IMR-90 (cell line): Measurements from ENCODE around the gene LIN37.

Experiments
- BHLHE40 ChIP-seq: fragments of 150-350 bp; IDR thresholded peaks from 2 replicates; pipeline ENCODE4 v1.6.1; 2016; ENCODE audit warnings: mild to moderate bottlenecking, low read depth, low read length
- CEBPB ChIP-seq: IDR thresholded peaks from 2 replicates; pipeline ENCODE4 v1.6.1; 2012; ENCODE audit warnings: low read depth, low read length, improper control_type of control experiment
- CHD1 ChIP-seq: IDR thresholded peaks from 2 replicates; pipeline ENCODE4 v1.6.1; 2012; ENCODE audit warnings: low read depth, low read length, improper control_type of control experiment
- CTCF ChIP-seq: conservative IDR thresholded peaks from 2 replicates; pipeline ENCODE4 v1.5.1; 2012; ENCODE audit warnings: mild to moderate bottlenecking, low read depth, low read length, improper control_type of control experiment
- ELK1 ChIP-seq: fragments of 150-350 bp; IDR thresholded peaks from 2 replicates; pipeline ENCODE4 v1.6.1; 2016; ENCODE audit warnings: low read depth, mild to moderate bottlenecking, low read length, moderate library complexity, borderline replicate concordance
- FOS ChIP-seq: fragments of 150-350 bp; IDR thresholded peaks from 2 replicates; pipeline ENCODE4 v1.6.1; 2016; ENCODE audit warnings: low read depth, low read length
- MXI1 ChIP-seq: IDR thresholded peaks from 2 replicates; pipeline ENCODE4 v1.6.1; 2012; ENCODE audit warnings: low read depth, mild to moderate bottlenecking, low read length, moderate library complexity, borderline replicate concordance
- POLR2A ChIP-seq: IDR thresholded peaks from 2 replicates; pipeline ENCODE4 v1.6.1; 2012; ENCODE audit warnings: mild to moderate bottlenecking, low read depth, low read length
- RAD21 ChIP-seq: IDR thresholded peaks from 2 replicates; pipeline ENCODE4 v1.6.1; 2012; ENCODE audit warnings: low read length, improper control_type of control experiment
- RFX5 ChIP-seq: IDR thresholded peaks from 2 replicates; pipeline ENCODE4 v1.8.0; 2012; ENCODE audit warnings: low read depth, mild to moderate bottlenecking, low read length, moderate library complexity
- SMC3 ChIP-seq: fragments of 150-350 bp; IDR thresholded peaks from 2 replicates; pipeline ENCODE4 v1.6.1; 2016; ENCODE audit warnings: low read depth, mild to moderate bottlenecking, antibody characterized with exemption, low read length, moderate library complexity
- USF2 ChIP-seq: fragments of 150-350 bp; IDR thresholded peaks from 2 replicates; pipeline ENCODE4 v1.6.1; 2017; ENCODE audit warnings: mild to moderate bottlenecking, antibody characterized with exemption, low read length, low read depth

GRCh38 chr19:35744430-35745327, 3.7 kb upstream of the LIN37 start:
- TF ChIP-seq POLR2A: peak; percentile 95
- TF ChIP-seq CTCF: peak; percentile 59
- no peak for TF ChIP-seq RFX5
- 0 out of 2 replicates have a peak, but pooled peaks have one; percentile 80 for TF ChIP-seq CHD1
- no peak for TF ChIP-seq CEBPB
- TF ChIP-seq SMC3: peak; percentile 52
- peak; percentile 44 for TF ChIP-seq RAD21
- TF ChIP-seq ELK1: no peak
- TF ChIP-seq USF2: 0 out of 2 replicates have a peak, but pooled peaks have one; percentile 3
- TF ChIP-seq MXI1: peak; percentile 92; the same call in 1 of the 2 replicates
- no peak for TF ChIP-seq BHLHE40
- no peak for TF ChIP-seq FOS
